K562 (cell line): ENCODE data around the gene MYLK3. TPM values are rescaled to one million over a fixed set of nuclear protein-coding genes. Genes with fewer than 3 reads are reported as not detected.

ENCODE experiments used
- ATF6 ChIP-seq: sonication (generic); formaldehyde crosslinking; IDR thresholded peaks from 2 replicates; pipeline ENCODE4 v1.4.0; 2020; ENCODE audit warnings: mild to moderate bottlenecking, missing genetic modification reagents
- BACH1 ChIP-seq: fragments of 200-800 bp; sonication (Bioruptor generic); IDR thresholded peaks from 2 replicates; pipeline ENCODE4 v1.6.1; 2016; ENCODE audit warnings: missing genetic modification characterization, missing compliant biosample characterization
- CBFA2T2 ChIP-seq: fragments of 450-650 bp; conservative IDR thresholded peaks from 2 replicates; pipeline ENCODE4 v1.6.1; 2017; ENCODE audit warnings: mild to moderate bottlenecking
- CHD4 ChIP-seq: fragments of 200-600 bp; sonication (generic); IDR thresholded peaks from 3 replicates; pipeline ENCODE4 v1.6.1; 2012; ENCODE audit warnings: low read depth, mild to moderate bottlenecking, mixed read lengths, low read length, inconsistent platforms; ENCODE audit not compliant: insufficient read depth, insufficient replicate concordance, poor library complexity, severe bottlenecking
- KAT8 ChIP-seq: fragments of 450-650 bp; IDR thresholded peaks from 2 replicates; pipeline ENCODE4 v1.6.1; 2016; ENCODE audit warnings: low read depth, mild to moderate bottlenecking
- KDM5B ChIP-seq: fragments of 200-600 bp; sonication (generic); IDR thresholded peaks from 2 replicates; pipeline ENCODE4 v1.6.1; 2012; ENCODE audit warnings: low read depth, mild to moderate bottlenecking, moderate library complexity, low read length, control low read depth, inconsistent platforms; ENCODE audit not compliant: insufficient replicate concordance
- NR2F6 ChIP-seq: fragments of 450-650 bp; formaldehyde crosslinking; IDR thresholded peaks from 2 replicates; pipeline ENCODE4 v1.4.0; 2020; ENCODE audit warnings: mild to moderate bottlenecking
- RBFOX2 ChIP-seq: fragments of 200-400 bp; formaldehyde crosslinking; IDR thresholded peaks from 2 replicates; pipeline ENCODE4 v1.6.1; 2017; ENCODE audit warnings: low read depth, mild to moderate bottlenecking, low read length, moderate library complexity
- SPI1 ChIP-seq: IDR thresholded peaks from 2 replicates; pipeline ENCODE4 v1.6.1; 2011; ENCODE audit warnings: low read depth, low read length, control low read depth, borderline replicate concordance
- STAG1 ChIP-seq: sonication (generic); formaldehyde crosslinking; IDR thresholded peaks from 2 replicates; pipeline ENCODE4 v1.5.0; 2020; ENCODE audit warnings: missing genetic modification reagents, borderline replicate concordance
- USF2 ChIP-seq: sonication (generic); formaldehyde crosslinking; IDR thresholded peaks from 2 replicates; pipeline ENCODE4 v1.5.0; 2020; ENCODE audit warnings: missing genetic modification reagents
- ZNF174 ChIP-seq: fragments of 250-450 bp; sonication (Bioruptor Pico); IDR thresholded peaks from 2 replicates; pipeline ENCODE4 v1.4.0; 2020; ENCODE audit warnings: mild to moderate bottlenecking
- ZNF212 ChIP-seq: fragments of 450-650 bp; formaldehyde crosslinking; IDR thresholded peaks from 2 replicates; pipeline ENCODE4 v1.4.0; 2020; ENCODE audit warnings: mild to moderate bottlenecking
- ZNF431 ChIP-seq: sonication (generic); formaldehyde crosslinking; IDR thresholded peaks from 2 replicates; pipeline ENCODE4 v1.8.0; 2022; ENCODE audit warnings: mild to moderate bottlenecking, missing genetic modification reagents
- ZNF766 ChIP-seq: fragments of 200-800 bp; sonication (Bioruptor generic); conservative IDR thresholded peaks from 2 replicates; pipeline ENCODE4 v1.6.1; 2016; ENCODE audit warnings: missing genetic modification characterization, missing compliant biosample characterization
- ZNF79 ChIP-seq: fragments of 250-450 bp; sonication (Bioruptor Pico); IDR thresholded peaks from 2 replicates; pipeline ENCODE4 v1.4.0; 2020; ENCODE audit warnings: low read depth, mild to moderate bottlenecking, moderate library complexity
- polyA plus RNA-seq, 8 experiments: library from polyadenylated mRNA; depleted of rRNA in 4 of 8; stranded (reverse) in 5 of 8; unstranded in 3 of 8; fragments of >200 nt; fragmentation: Nextera tagmentation in 2 of 8; fragmentation: Illumina TruSeq in 1 of 8; extraction: Ambion mirVana in 2 of 8; extraction: Trizol in 1 of 8; gene quantifications; 2 replicates each; pipeline versions ENCODE4 v1.2.1 to v1.2.3, GENCODE V29; 2011 to 2014; ENCODE audit warnings: inconsistent platforms in 1 of 8, missing spikeins in 1 of 8
- total RNA-seq, 7 experiments: library from RNA; depleted of rRNA in 6 of 7; stranded (reverse); fragments of >200 nt in 6 of 7; fragmentation: Illumina TruSeq in 2 of 7; extraction: Trizol in 2 of 7; gene quantifications; 2 replicates each; pipeline versions ENCODE4 v1.2.1 to v1.2.3, GENCODE V29; 2011 to 2021; ENCODE audit warnings: low replicate concordance in 1 of 7
- TF ChIP-seq, protein P1 (sequence below): fragments of 450-650 bp; formaldehyde crosslinking; IDR thresholded peaks from 2 replicates; pipeline ENCODE4 v1.4.0; 2022; ENCODE audit warnings: mild to moderate bottlenecking, moderate library complexity
- TF ChIP-seq, protein P2 (sequence below): fragments of 450-650 bp; IDR thresholded peaks from 2 replicates; pipeline ENCODE4 v1.6.1; 2018; ENCODE audit not compliant: partially characterized antibody
- TF ChIP-seq, protein P3 (sequence below), 2 experiments: IDR thresholded peaks; 2 replicates each; pipeline ENCODE4 v1.6.1; 2011; ENCODE audit warnings: borderline replicate concordance in 1 of 2, control low read depth in 1 of 2, low read depth in 1 of 2, low read length in 1 of 2, mild to moderate bottlenecking in 1 of 2, mixed read lengths in 1 of 2, moderate library complexity in 1 of 2; ENCODE audit not compliant: insufficient read depth in 1 of 2, insufficient read length in 1 of 2, poor library complexity in 1 of 2, severe bottlenecking in 1 of 2; ENCODE audit errors: extremely low read depth in 1 of 2

MYLK3 gene
- total and polyA plus RNA-seq, 9 of the 15 experiments (the other 6 are each of a cell fraction or from before 2014, with no cell fraction given), result 0.69 to 10.7 (median 4.7) TPM

DNA sequence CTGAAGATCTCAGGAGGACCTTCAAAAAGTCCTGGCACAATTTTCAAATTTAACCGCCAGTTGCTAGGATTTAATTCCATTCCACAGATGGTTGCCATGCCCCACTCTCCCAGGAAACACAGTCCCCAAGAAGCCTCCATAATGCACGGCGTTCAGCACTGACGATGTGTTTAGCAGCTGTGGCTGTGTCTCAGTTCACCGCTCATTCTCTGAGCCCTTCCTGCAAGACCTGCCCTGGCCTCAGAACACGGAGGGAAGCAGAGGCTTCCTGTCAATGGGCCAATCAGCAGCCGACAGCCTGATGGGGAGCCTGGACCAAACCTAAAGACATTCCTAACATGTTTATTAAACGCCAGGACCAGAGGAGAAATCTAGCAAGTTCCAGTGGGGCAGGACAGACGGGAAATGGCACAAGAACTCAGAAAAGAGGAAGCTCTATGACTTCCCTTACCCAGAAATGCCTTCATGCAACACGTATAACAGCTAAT, 4.9 kb downstream of the MYLK3 start (continued):
- TF ChIP-seq SPI1 (peak; percentile 66), ZNF174 (CRISPR knock-in tag) (no peak), CHD4 (no peak), ATF6 (CRISPR knock-in tag) (no peak), KAT8 (no peak), RBFOX2 (no peak), CBFA2T2 (no peak), ZNF431 (CRISPR knock-in tag) (no peak), ZNF79 (CRISPR knock-in tag) (no peak), KDM5B (peak; percentile 24), NR2F6 (CRISPR knock-in tag) (no peak), USF2 (CRISPR knock-in tag) (no peak), STAG1 (CRISPR knock-in tag) (no peak), ZNF212 (CRISPR knock-in tag) (no peak), BACH1 (tag) (0 out of 2 replicates have a peak, but pooled peaks have one; percentile 19), ZNF766 (CRISPR knock-in tag) (0 out of 2 replicates have a peak, but pooled peaks have one; percentile 4)
- TF ChIP-seq, protein P1, sequence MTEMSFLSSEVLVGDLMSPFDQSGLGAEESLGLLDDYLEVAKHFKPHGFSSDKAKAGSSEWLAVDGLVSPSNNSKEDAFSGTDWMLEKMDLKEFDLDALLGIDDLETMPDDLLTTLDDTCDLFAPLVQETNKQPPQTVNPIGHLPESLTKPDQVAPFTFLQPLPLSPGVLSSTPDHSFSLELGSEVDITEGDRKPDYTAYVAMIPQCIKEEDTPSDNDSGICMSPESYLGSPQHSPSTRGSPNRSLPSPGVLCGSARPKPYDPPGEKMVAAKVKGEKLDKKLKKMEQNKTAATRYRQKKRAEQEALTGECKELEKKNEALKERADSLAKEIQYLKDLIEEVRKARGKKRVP, result no peak
- TF ChIP-seq, protein P2, sequence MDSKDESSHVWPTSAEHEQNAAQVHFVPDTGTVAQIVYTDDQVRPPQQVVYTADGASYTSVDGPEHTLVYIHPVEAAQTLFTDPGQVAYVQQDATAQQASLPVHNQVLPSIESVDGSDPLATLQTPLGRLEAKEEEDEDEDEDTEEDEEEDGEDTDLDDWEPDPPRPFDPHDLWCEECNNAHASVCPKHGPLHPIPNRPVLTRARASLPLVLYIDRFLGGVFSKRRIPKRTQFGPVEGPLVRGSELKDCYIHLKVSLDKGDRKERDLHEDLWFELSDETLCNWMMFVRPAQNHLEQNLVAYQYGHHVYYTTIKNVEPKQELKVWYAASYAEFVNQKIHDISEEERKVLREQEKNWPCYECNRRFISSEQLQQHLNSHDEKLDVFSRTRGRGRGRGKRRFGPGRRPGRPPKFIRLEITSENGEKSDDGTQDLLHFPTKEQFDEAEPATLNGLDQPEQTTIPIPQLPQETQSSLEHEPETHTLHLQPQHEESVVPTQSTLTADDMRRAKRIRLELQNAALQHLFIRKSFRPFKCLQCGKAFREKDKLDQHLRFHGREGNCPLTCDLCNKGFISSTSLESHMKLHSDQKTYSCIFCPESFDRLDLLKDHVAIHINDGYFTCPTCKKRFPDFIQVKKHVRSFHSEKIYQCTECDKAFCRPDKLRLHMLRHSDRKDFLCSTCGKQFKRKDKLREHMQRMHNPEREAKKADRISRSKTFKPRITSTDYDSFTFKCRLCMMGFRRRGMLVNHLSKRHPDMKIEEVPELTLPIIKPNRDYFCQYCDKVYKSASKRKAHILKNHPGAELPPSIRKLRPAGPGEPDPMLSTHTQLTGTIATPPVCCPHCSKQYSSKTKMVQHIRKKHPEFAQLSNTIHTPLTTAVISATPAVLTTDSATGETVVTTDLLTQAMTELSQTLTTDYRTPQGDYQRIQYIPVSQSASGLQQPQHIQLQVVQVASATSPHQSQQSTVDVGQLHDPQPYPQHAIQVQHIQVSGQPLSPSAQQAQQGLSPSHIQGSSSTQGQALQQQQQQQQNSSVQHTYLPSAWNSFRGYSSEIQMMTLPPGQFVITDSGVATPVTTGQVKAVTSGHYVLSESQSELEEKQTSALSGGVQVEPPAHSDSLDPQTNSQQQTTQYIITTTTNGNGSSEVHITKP, result peak; percentile 34
- TF ChIP-seq, protein P3, sequence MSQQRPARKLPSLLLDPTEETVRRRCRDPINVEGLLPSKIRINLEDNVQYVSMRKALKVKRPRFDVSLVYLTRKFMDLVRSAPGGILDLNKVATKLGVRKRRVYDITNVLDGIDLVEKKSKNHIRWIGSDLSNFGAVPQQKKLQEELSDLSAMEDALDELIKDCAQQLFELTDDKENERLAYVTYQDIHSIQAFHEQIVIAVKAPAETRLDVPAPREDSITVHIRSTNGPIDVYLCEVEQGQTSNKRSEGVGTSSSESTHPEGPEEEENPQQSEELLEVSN (IDR thresholded peaks at IDR 0.05; ENCODE audit: borderline replicate concordance in 1 of 2, extremely low read depth in 1 of 2, insufficient read depth in 1 of 2, insufficient read length in 1 of 2, low read depth in 1 of 2, low read length in 1 of 2, poor library complexity in 1 of 2, severe bottlenecking in 1 of 2), result peak in 1 of 2 experiments; percentile 23
